HEK293T (cell line): ENCODE measurements around the gene SEMA6C.
"Not testable (repeated sequence)": the region's sequence is repeated elsewhere in the genome, so short reads cannot be mapped to it uniquely, and the experiment has no call there.

ENCODE experiments used
- CTCF ChIA-PET: fragments of 350-600 bp; formaldehyde crosslinking; extraction: SDS; loops from one replicate; lab custom pipeline; 2021; ENCODE audit warnings: antibody characterized with exemption, inconsistent platforms; lab: Yijun Ruan, JAX
- POLR2A ChIA-PET: fragments of 350-600 bp; formaldehyde crosslinking; extraction: SDS; loops from one replicate; lab custom pipeline; 2020; ENCODE audit warnings: antibody characterized with exemption, inconsistent platforms; lab: Yijun Ruan, JAX
- DNase-seq: peaks from one replicate; pipeline ENCODE4 v3.0.0; 2012; ENCODE audit warnings: mixed read lengths; ENCODE audit errors: extremely low spot score
- ARNT ChIP-seq: fragments of 450-650 bp; IDR thresholded peaks from 2 replicates; pipeline ENCODE4 v1.6.1; 2017; ENCODE audit warnings: mild to moderate bottlenecking
- BHLHE40 ChIP-seq: fragments of 450-650 bp; IDR thresholded peaks from 2 replicates; pipeline ENCODE4 v1.6.1; 2016; ENCODE audit warnings: mild to moderate bottlenecking, moderate library complexity, borderline replicate concordance
- CTBP1 ChIP-seq: fragments of 450-650 bp; IDR thresholded peaks from 2 replicates; pipeline ENCODE4 v1.6.1; 2016; ENCODE audit warnings: borderline replicate concordance
- ELF4 ChIP-seq: fragments of 450-650 bp; IDR thresholded peaks from 2 replicates; pipeline ENCODE4 v1.6.1; 2017; ENCODE audit warnings: antibody characterized with exemption
- FOXA1 ChIP-seq: fragments of 450-650 bp; IDR thresholded peaks from 2 replicates; pipeline ENCODE4 v1.6.1; 2016; ENCODE audit warnings: mild to moderate bottlenecking
- FOXK2 ChIP-seq: fragments of 450-650 bp; IDR thresholded peaks from 2 replicates; pipeline ENCODE4 v1.6.1; 2016; ENCODE audit warnings: mild to moderate bottlenecking
- FOXM1 ChIP-seq: fragments of 450-650 bp; IDR thresholded peaks from 2 replicates; pipeline ENCODE4 v1.6.1; 2017; ENCODE audit warnings: mild to moderate bottlenecking, borderline replicate concordance
- HDGF ChIP-seq: fragments of 450-650 bp; IDR thresholded peaks from 2 replicates; pipeline ENCODE4 v1.6.1; 2017; ENCODE audit warnings: antibody characterized with exemption, borderline replicate concordance
- L3MBTL2 ChIP-seq: fragments of 450-650 bp; conservative IDR thresholded peaks from 2 replicates; pipeline ENCODE4 v1.6.1; 2016; ENCODE audit warnings: mild to moderate bottlenecking
- LEF1 ChIP-seq: fragments of 450-650 bp; IDR thresholded peaks from 2 replicates; pipeline ENCODE4 v1.6.1; 2017; ENCODE audit warnings: mild to moderate bottlenecking, borderline replicate concordance
- NFRKB ChIP-seq: fragments of 450-650 bp; IDR thresholded peaks from 2 replicates; pipeline ENCODE4 v1.6.1; 2016; ENCODE audit warnings: mild to moderate bottlenecking, moderate library complexity
- SP1 ChIP-seq: fragments of 450-650 bp; IDR thresholded peaks from 2 replicates; pipeline ENCODE4 v1.6.1; 2017
- SUZ12 ChIP-seq: fragments of 450-650 bp; IDR thresholded peaks from 2 replicates; pipeline ENCODE4 v1.6.1; 2016; ENCODE audit warnings: mild to moderate bottlenecking
- TARDBP ChIP-seq: fragments of 450-650 bp; IDR thresholded peaks from 2 replicates; pipeline ENCODE4 v1.6.1; 2016
- ZNF384 ChIP-seq: fragments of 450-650 bp; IDR thresholded peaks from 2 replicates; pipeline ENCODE4 v1.6.1; 2016
- TF ChIP-seq, protein P1 (sequence below): fragments of 450-650 bp; IDR thresholded peaks from 2 replicates; pipeline ENCODE4 v1.6.1; 2016

The SEMA6C gene, protein sequence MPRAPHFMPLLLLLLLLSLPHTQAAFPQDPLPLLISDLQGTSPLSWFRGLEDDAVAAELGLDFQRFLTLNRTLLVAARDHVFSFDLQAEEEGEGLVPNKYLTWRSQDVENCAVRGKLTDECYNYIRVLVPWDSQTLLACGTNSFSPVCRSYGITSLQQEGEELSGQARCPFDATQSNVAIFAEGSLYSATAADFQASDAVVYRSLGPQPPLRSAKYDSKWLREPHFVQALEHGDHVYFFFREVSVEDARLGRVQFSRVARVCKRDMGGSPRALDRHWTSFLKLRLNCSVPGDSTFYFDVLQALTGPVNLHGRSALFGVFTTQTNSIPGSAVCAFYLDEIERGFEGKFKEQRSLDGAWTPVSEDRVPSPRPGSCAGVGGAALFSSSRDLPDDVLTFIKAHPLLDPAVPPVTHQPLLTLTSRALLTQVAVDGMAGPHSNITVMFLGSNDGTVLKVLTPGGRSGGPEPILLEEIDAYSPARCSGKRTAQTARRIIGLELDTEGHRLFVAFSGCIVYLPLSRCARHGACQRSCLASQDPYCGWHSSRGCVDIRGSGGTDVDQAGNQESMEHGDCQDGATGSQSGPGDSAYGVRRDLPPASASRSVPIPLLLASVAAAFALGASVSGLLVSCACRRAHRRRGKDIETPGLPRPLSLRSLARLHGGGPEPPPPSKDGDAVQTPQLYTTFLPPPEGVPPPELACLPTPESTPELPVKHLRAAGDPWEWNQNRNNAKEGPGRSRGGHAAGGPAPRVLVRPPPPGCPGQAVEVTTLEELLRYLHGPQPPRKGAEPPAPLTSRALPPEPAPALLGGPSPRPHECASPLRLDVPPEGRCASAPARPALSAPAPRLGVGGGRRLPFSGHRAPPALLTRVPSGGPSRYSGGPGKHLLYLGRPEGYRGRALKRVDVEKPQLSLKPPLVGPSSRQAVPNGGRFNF

DNA sequence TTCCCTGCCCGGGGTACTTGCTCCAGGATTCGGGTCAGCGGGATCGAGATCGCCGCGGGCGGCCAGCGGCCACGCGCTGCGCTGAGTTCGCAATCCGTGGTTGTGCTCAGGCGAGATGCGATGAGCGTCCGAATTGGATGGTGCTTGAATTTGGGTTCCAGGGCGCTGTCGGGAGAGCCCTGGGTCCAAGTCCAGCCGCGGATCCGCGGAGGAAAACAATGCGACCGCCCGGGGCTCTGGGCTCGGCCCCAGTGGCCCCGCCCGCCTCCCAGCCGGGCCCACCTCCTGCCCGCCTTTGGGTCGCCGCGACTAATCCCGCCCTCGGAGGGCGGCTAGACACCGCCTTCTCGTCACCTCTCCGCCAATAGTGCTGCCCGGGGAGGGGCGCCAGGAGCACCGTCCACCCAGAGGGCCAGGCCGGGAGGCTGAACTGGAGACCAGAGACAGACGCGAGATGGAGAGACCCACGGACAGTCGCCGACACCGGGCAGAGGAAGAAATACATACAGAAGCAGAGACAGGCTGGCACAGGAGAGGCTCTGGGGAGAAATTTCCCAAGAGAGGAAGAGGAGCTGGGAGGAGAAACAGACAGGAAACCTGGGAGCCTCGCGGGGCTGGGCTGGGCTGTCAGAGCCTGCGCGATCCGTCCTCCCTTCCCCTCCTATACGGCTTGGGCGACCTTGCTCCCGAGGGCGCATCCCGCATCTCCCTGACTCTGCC lies at the start of gene SEMA6C:
Gene SEMA6C, minus strand, starts transcription at position 220 of the 720 bp plus-strand sequence. CDS start 4,010 bp downstream, outside the sequence.
- CTCF ChIA-PET, result no interaction called here
- DNase-seq, result peak; percentile 95
- POLR2A ChIA-PET, result no interaction called here
- no peak for TF ChIP-seq FOXA1
- TF ChIP-seq L3MBTL2, result peak; percentile 57; the same call in 1 of the 2 replicates

DNA sequence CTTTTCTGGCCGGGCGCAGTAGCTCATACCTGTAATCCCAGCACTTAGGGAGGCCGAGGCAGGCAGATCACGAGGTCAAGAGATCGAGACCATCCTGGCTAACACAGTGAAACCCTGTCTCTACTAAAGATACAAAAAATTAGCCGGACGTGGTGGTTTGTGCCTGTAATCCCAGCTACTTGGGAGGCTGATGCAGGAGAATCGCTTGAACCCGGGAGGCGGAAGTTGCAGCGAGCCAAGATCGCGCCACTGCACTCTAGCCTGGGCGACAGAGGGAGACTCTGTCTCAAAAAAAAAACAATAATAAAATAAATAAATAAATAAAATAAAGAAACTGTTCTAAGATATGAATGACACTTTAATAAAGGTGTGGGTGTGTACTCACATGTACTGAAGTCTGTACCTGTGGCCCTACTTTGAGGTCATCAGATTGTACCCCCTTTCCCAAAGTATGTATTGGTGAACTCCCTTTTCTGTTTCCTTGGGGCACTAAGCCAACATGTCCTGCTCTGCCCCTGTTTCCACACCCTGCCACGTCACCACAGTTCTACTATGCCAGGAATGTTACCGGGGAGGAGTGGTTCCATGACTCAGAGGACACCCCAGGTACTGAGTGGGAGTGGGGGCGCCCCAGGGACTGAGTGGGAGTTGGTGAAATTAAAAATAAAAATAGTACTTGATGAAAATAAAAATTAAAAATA lies 48.6 kb upstream of the SEMA6C start:
- ChIA-PET CTCF (interaction anchor here (0.6 to 1.9 kb wide), 2 partner anchors 57 to 135 kb away, joined by 7 read pairs; no protein-coding TSS in a partner anchor), POLR2A (interaction anchor here (1.2 to 2.0 kb wide), 2 partner anchors 29 to 60 kb away, joined by 3 to 12 read pairs; partner anchors contain the start of genes LYSMD1, PSMD4 and SCNM1)
- not testable (repeated sequence) for DNase-seq

DNA sequence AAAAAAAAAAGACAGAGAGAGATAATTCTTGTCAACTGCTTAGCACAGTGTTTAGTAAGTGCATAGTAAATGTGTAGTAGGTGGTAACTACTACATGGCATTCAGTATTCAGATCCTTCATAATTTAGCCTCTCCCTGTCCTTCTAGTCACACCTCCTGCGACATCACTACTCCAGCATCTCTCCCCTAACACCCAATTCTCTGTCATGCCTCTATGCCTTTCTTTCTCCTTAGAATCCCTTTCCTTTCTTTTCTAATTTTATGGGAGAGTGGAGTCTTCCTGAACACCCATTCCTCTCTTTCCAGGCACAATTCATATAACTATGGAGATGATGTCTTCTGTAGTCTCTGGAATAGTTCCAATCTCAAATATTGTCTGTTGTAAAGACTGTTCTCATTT lies 47.4 kb upstream of the SEMA6C start:
- ChIA-PET POLR2A (interaction anchor here (2.0 kb wide), 1 partner anchor 61 kb away, joined by 12 read pairs; the partner anchor contains the start of gene PSMD4), CTCF (interaction anchor here (1.3 to 1.9 kb wide), 2 partner anchors 58 to 135 kb away, joined by 7 to 11 read pairs; partner anchors contain the start of gene CDC42SE1)
- no peak for DNase-seq
- TF ChIP-seq ZNF384 (peak; percentile 30; the same call in 1 of the 2 replicates), CTBP1 (no peak)

DNA sequence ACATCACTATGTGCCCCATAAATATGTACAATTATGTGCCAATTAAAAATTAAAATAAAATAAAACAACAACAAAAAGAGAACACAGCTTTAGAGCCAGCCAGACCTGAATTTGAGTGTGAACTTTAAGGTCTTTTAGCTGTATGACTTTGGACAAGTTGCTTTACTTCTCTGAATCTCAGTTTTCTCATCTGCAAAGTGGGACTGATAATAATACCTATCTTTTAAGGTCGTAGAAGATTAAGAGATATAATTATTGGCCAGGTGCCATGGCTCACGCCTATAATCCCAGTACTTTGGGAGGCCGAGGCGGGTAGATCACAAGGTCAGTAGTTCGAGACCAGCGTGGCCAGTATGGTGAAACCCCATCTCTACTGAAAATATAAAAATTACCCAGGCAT lies 46.9 kb upstream of the SEMA6C start:
- TF ChIP-seq SP1 (no peak), BHLHE40 (no peak), TARDBP (no peak), SUZ12 (no peak), ARNT (no peak), ZNF384 (no peak), FOXK2 (no peak), CTBP1 (no peak), HDGF (no peak), ELF4 (no peak), FOXA1 (no peak), NFRKB (no peak)
- TF ChIP-seq, protein P1, sequence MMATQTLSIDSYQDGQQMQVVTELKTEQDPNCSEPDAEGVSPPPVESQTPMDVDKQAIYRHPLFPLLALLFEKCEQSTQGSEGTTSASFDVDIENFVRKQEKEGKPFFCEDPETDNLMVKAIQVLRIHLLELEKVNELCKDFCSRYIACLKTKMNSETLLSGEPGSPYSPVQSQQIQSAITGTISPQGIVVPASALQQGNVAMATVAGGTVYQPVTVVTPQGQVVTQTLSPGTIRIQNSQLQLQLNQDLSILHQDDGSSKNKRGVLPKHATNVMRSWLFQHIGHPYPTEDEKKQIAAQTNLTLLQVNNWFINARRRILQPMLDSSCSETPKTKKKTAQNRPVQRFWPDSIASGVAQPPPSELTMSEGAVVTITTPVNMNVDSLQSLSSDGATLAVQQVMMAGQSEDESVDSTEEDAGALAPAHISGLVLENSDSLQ, result no peak
- DNase-seq, result no peak
- ChIA-PET POLR2A (interaction anchor here (1.1 kb wide), 1 partner anchor 28 kb away, joined by 3 read pairs; the partner anchor contains the start of gene LYSMD1), CTCF (interaction anchor here (0.7 to 1.5 kb wide), 3 partner anchors 8 to 134 kb away, joined by 5 to 11 read pairs (median 6); partner anchors contain the start of gene CDC42SE1)

DNA sequence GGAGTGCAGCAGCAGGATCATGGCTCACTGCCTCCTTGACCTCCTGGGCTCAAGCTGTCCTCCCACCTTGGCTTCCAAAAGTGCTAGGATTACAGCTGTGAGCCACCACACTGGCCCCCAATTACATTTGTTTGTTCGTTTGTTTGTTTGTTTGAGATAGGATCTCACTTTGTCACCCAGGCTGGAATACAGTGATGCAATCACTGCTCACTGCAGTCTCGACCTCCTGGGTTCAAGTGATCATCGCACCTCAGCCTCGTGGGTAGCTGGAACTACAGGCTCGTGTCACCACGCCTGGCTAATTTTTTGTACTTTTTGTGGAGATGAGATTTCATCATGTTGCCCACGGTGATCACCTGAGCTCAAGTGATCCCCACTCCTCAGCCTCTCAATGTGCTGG lies 45.6 kb upstream of the SEMA6C start:
- no peak for DNase-seq
- ChIA-PET CTCF (interaction anchor here (1.5 kb wide), 1 partner anchor 60 kb away, joined by 5 read pairs; no protein-coding TSS in a partner anchor), POLR2A (no interaction called here)
- TF ChIP-seq FOXK2, result no peak
- no peak for TF ChIP-seq LEF1

DNA sequence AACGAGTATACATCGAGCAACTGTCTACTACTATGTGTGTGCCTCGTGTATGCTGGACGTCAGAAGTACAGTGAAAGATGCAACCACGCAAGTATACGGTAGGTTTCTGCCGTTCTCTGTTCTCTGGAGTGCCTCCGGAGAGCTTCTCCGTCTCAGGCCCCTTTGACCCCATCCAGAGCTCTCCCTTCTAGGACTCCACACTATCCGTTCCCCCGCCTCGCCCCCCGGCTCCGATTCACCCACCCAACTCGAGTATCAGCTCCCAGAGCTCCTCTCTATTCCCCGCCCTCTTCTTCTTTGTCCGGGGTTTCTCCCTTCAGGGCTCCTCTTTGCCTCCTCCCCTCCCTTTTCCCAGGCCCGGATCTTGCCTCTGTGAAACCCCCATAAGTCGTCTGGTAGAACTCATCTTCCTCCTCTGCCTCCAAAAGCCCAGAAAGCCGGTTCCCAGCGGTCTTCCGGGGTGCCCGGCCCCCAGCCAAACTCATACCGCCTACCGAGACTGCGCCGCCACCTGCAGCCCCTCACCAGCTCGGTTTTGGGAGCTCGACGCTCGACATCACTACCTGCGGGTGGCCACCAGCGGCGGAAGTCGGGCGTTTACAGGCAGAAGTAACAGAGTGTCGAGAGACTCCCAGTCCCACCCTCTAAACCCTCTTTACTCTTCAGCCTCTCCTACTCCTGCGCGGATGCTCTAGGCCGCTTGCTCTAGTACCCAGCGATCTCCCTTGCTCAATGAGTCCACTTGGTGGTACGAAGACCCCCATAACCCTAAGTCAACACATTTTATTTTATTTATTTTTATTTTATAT lies 43.4 kb upstream of the SEMA6C start, which contains the start of gene VPS72:
Gene VPS72, minus strand, starts transcription at position 561 of the 809 bp plus-strand sequence. Its CDS starts 76 bp downstream, at position 485.
- TF ChIP-seq ZNF384 (no peak), LEF1 (no peak), CTBP1 (peak; percentile 53; the same call in 1 of the 2 replicates), TARDBP (no peak), ARNT (no peak), NFRKB (no peak), FOXM1 (no peak), SP1 (no peak), L3MBTL2 (peak; percentile 56), ELF4 (peak; percentile 91), BHLHE40 (no peak)
- TF ChIP-seq, protein P1, result no peak
- ChIA-PET POLR2A (interaction anchor here (0.5 to 2.3 kb wide), 46 partner anchors 9 to 573 kb away, joined by 3 to 40 read pairs (median 4); partner anchors contain the start of genes LYSMD1, MINDY1, MRPL9 and PIP5K1A), CTCF (interaction anchor here (0.6 to 1.0 kb wide), 2 partner anchors 90 to 96 kb away, joined by 3 to 4 read pairs; no protein-coding TSS in a partner anchor)
- DNase-seq, result peak; percentile 93

DNA sequence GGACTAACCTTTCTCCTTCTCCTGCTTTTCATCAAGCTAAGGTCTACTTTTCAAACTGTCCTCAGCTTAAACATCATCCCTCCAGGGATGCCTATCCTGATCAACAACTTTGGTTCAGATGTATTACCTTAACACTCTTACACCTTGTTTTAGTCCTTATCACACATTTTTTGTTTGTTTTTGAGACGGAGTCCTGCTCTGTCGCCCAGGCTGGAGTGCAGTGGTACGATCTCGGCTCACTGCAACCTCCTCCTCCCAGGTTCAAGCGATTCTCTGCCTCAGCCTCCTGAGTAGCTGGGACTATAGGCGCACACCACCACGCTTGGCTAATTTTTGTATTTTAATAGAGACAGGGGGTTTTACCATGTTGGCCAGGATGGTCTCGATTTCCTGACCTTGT lies 42.2 kb upstream of the SEMA6C start:
- POLR2A ChIA-PET, result interaction anchor here (0.8 to 2.3 kb wide), 4 partner anchors 11 to 93 kb away, joined by 3 to 14 read pairs (median 3); partner anchors contain the start of gene ZNF687
- CTCF ChIA-PET, DNase-seq: not testable (repeated sequence)
